Ovary (tissue), 9 donors: ENCODE data around the gene LDB1. TPM values are rescaled to one million over a fixed set of nuclear protein-coding genes. Genes with fewer than 3 reads are reported as not detected.

Source experiments
- DNase-seq, 5 donors: peaks; one replicate each; pipeline ENCODE4 v3.0.0-alpha.2; 2019 to 2020
- H3K27ac ChIP-seq, 2 donors: fragments of 200-600 bp; one replicate each; pipeline versions ENCODE4 v1.5.1 to v1.8.0; 2019 to 2022
- H3K27me3 ChIP-seq: fragments of 200-600 bp; one replicate; pipeline ENCODE4 v1.8.0; 2022
- H3K36me3 ChIP-seq: fragments of 200-600 bp; sonication (generic); one replicate; pipeline ENCODE4 v1.5.1; 2019
- H3K4me1 ChIP-seq: one replicate; pipeline ENCODE4 v1.8.1; 2013; ENCODE audit warnings: mild to moderate bottlenecking, moderate library complexity; ENCODE audit not compliant: insufficient read depth
- H3K4me3 ChIP-seq: fragments of 200-600 bp; sonication (generic); one replicate; pipeline ENCODE4 v1.5.1; 2017
- H3K9me3 ChIP-seq, 2 donors: fragments of 200-600 bp in 1 of 2; sonication (generic) in 1 of 2; one replicate each; pipeline versions ENCODE4 v1.5.1 to v1.8.1; 2013 to 2019; ENCODE audit warnings: mild to moderate bottlenecking in 1 of 2, moderate library complexity in 1 of 2
- EP300 ChIP-seq: sonication (generic); formaldehyde crosslinking; IDR thresholded peaks from one replicate; pipeline ENCODE4 v1.6.1; 2017; ENCODE audit warnings: antibody characterized with exemption
- POLR2A ChIP-seq: fragments of 450-650 bp; IDR thresholded peaks from one replicate; pipeline ENCODE4 v1.6.1; 2017; ENCODE audit warnings: antibody characterized with exemption, mild to moderate bottlenecking, moderate library complexity
- WGBS, 3 donors: extraction: QIAGEN DNeasy Blood & Tissue Kit in 1 of 3; methylation state at CpG; one replicate each; pipeline versions ENCODE4 v1.1.5 to v1.1.7; 2013 to 2017; 5-methylcytosine and 5-hydroxymethylcytosine counted together
- intact Hi-C, 4 donors: fragments of 100-400 bp; cut with DNase I; formaldehyde crosslinking; loops; one replicate each; pipeline versions ENCODE4 v1.11.0 to v1.15.1; 2022 to 2023
- polyA plus RNA-seq, 2 donors: library from polyadenylated mRNA; stranded (reverse); fragments of 200-250 nt in 1 of 2; fragments of 350-450 nt in 1 of 2; fragmentation: Illumina TruSeq in 1 of 2; extraction: RNeasy Lipid Tissue Mini Kit (QIAGEN cat#74804) in 1 of 2; gene quantifications; one replicate each; pipeline ENCODE4 v1.2.3, GENCODE V29; 2013 to 2014
- total RNA-seq, 7 donors: library from RNA; depleted of rRNA in 2 of 7; stranded (reverse); fragments of >200 nt in 2 of 7; fragmentation: NEBNext Ultra II Directional in 3 of 7; extraction: Animal tissue kit (Norgen Biotek cat#: 25700) in 3 of 7; gene quantifications; one replicate each; pipeline versions ENCODE4 v1.1.0 to v1.2.4, GENCODE V29; 2016 to 2023
- TF ChIP-seq, protein P1 (sequence below), 3 donors: fragments of 450-650 bp in 2 of 3; fragments of 200-600 bp in 1 of 3; IDR thresholded peaks; one replicate each; pipeline versions ENCODE4 v1.5.1 to v1.8.0; 2016 to 2022; ENCODE audit warnings: antibody characterized with exemption in 3 of 3, mild to moderate bottlenecking in 1 of 3
- donor health status: DM: no; HTN: no; CAD: no; lungs with moderate emphysema.
- donor health status: DM: no; HTN: no; CAD: no.
- donor health status: Bipolar disorder and iron deficiency.
- donor health status: DM: yes; HTN: yes; CAD: no.
- donor health status: DM: no; HTN: no; CAD: no.
- donor health status: DM: yes; HTN: yes; CAD: no.

The LDB1 gene
- total and polyA plus RNA-seq, 9 donors: 59.0 to 141 (median 93.2) TPM

DNA sequence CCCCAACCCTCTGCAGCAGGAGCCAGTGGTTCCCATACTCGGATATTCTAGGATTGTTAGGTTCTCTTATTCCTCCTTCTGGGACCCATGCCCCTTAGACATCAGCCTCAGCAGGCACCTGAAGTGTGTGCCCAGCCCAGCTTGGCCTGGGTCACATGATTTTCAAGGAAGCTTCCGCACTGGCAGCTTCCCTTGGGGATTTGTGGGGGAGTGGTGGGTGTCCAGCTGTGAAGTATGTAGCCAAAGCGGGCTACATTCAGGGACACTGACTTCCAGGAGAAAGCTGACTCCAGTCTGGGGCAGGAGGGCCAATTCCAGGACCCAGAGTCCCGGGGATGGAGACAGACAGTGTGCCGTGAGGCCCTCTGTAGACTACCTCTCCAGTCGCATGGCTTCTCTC, 1.3 kb downstream of the LDB1 start:
- H3K4me1 ChIP-seq: peaks cover 22% of the 10 kb centered on the region
- WGBS, 3 donors: 0 to 1% (median 1%) methylated on average over 6 of the region's 6 CpGs
- TF ChIP-seq, protein P1, sequence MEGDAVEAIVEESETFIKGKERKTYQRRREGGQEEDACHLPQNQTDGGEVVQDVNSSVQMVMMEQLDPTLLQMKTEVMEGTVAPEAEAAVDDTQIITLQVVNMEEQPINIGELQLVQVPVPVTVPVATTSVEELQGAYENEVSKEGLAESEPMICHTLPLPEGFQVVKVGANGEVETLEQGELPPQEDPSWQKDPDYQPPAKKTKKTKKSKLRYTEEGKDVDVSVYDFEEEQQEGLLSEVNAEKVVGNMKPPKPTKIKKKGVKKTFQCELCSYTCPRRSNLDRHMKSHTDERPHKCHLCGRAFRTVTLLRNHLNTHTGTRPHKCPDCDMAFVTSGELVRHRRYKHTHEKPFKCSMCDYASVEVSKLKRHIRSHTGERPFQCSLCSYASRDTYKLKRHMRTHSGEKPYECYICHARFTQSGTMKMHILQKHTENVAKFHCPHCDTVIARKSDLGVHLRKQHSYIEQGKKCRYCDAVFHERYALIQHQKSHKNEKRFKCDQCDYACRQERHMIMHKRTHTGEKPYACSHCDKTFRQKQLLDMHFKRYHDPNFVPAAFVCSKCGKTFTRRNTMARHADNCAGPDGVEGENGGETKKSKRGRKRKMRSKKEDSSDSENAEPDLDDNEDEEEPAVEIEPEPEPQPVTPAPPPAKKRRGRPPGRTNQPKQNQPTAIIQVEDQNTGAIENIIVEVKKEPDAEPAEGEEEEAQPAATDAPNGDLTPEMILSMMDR (IDR thresholded peaks at IDR 0.05): no peak
- TF ChIP-seq EP300 (no peak), POLR2A (no peak)

DNA sequence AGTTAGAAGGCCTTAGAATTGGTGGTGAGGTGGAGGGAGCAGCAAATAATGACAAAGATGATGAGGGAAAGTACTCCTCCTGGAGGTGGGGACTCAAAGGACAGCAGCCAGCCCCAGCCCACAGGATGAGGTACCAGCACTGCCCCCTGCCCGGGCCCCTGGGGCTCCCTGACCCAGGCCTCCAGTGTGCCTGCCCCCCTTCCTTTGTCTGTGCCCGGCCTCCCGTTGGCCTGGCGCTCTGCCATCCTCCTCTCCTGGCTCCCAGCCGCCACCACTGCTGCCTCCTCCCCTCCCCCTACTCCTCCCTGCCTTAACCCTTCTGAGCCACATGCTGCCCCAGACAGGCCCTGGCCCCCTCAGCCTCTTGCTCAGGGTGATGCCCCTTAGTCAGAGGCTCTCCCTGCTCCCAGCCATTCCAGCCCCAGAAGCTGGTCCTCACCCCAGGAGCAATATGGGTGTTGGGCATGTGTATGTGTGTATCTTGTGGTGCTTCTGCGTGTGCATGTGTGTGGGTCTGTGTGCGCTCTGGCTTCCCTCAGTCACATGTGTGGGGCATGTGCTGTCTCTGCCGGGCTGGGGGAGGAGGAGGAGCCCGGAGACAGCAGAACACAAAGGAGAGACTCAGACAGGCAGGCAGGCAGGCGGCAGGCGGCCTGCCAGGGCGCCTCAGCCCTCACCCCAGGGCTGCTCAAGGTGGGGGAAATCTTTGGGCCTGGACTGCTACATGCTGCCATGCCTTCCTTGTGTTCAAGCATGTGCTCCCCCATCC, 2.6 kb downstream of the LDB1 start:
- WGBS, 3 donors: 2 to 5% (median 2%) methylated on average over 12 of the region's 12 CpGs
- Histone ChIP-seq H3K27me3 (no peaks in the 10 kb centered on the region), H3K36me3 (no peaks in the 10 kb centered on the region), H3K4me1 (peaks cover 25% of the 10 kb centered on the region), H3K9me3 (no peaks in the 10 kb centered on the region), H3K27ac (peak overlapping the region; percentile 47 to 99), H3K4me3 (peak overlapping the region; percentile 49)
- intact Hi-C loops: loop anchor here in 2 of 4 donors (5.0 to 10.0 kb wide), 2 partner anchors 50 to 53 kb away; partner anchors contain the start of gene HPS6 (in 2 of the 2)
- peak; percentile 89 to 96 (median 93) for DNase-seq
- TF ChIP-seq EP300 (no peak), POLR2A (peak; percentile 13)
- TF ChIP-seq, protein P1 (IDR thresholded peaks at IDR 0.05): no peak

More for the DNA sequence above, 1.3 kb downstream of the LDB1 start:
- H3K4me3 ChIP-seq: peak overlapping the region; percentile 49
- intact Hi-C loops: loop anchor here in 2 of 4 donors (5.0 to 10.0 kb wide), 2 partner anchors 52 to 54 kb away; partner anchors contain the start of gene HPS6 (in 2 of the 2)
- no peaks in the 10 kb centered on the region for H3K27me3 ChIP-seq
- H3K9me3 ChIP-seq: no peaks in the 10 kb centered on the region
- DNase-seq: peak; percentile 60 to 72 (median 70)
- no peaks in the 10 kb centered on the region for H3K36me3 ChIP-seq
- H3K27ac ChIP-seq: peak overlapping the region; percentile 96 to 99

DNA sequence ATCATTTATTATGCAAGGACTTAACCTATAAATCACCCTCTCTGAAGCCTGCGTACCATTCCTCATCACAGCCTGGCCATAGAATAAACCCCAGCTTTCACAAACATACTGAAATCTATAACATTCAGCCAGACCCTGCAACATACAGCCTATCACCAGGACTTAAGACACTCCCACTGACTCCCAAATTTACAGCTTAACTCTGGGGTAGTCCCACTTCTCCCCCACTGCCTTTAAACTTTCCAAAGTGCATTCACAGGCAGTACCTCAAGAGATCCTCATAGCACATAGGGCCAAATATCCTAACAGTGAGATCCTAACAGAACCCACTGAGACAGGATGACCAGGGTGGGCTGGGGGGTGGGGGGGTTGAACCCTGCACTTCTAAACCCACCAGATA, 3.5 kb downstream of the LDB1 start:
- 76 to 87% (median 76%) methylated on average over 1 of the region's 1 CpG for WGBS, 3 donors

DNA sequence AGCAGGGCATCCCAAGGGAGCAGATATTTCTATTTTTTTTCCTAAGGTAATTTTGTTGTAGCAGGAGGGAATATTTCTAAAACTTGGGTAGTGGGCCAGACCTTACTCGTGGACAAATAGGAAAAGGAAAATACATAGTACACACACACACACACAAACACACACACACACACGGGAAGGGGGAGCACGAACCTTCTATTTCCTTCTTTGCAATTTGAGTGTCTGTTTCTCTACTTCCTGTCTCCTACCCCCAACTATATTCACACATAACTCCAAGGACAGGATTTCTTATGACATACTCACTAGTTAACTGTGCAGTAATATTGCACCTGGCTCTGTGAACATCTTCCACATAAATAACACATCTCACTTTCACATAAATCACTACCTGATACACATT, 4.4 kb downstream of the LDB1 start:
- H3K9me3 ChIP-seq: no peaks in the 10 kb centered on the region
- intact Hi-C loops: loop anchor here in 2 of 4 donors (5.0 to 10.0 kb wide), 2 partner anchors 48 to 51 kb away; partner anchors contain the start of gene HPS6 (in 2 of the 2)
- no peak for DNase-seq
- H3K36me3 ChIP-seq: no peaks in the 10 kb centered on the region
- peak overlapping the region in 1 of 2 donors; percentile 70 for H3K27ac ChIP-seq
- H3K4me1 ChIP-seq: peaks cover 22% of the 10 kb centered on the region
- TF ChIP-seq EP300 (no peak), POLR2A (no peak)
- TF ChIP-seq, protein P1 (IDR thresholded peaks at IDR 0.05): no peak
- H3K4me3 ChIP-seq: peak overlapping the region; percentile 69
- H3K27me3 ChIP-seq: no peaks in the 10 kb centered on the region
- WGBS, 3 donors: 1 to 7% (median 1%) methylated on average over 3 of the region's 3 CpGs

More for the DNA sequence above, 3.5 kb downstream of the LDB1 start:
- H3K27ac ChIP-seq: peak overlapping the region in 1 of 2 donors; percentile 99
- intact Hi-C loops: loop anchor here in 2 of 4 donors (5.0 to 10.0 kb wide), 2 partner anchors 49 to 52 kb away; partner anchors contain the start of gene HPS6 (in 2 of the 2)
- TF ChIP-seq, protein P1 (IDR thresholded peaks at IDR 0.05): no peak
- no peak for TF ChIP-seq POLR2A
- TF ChIP-seq EP300: no peak
- peaks cover 22% of the 10 kb centered on the region for H3K4me1 ChIP-seq
- DNase-seq: no peak
- H3K4me3 ChIP-seq: peak overlapping the region; percentile 49
- H3K9me3 ChIP-seq: no peaks in the 10 kb centered on the region
- H3K36me3 ChIP-seq: no peaks in the 10 kb centered on the region
- no peaks in the 10 kb centered on the region for H3K27me3 ChIP-seq
